GM12878 (cell line): ENCODE results near the gene CAMK2B. TPM values are rescaled to one million over a fixed set of nuclear protein-coding genes. Genes with fewer than 3 reads are reported as not detected.

Source experiments
- ATAC-seq: fragments of 200-7000 bp; cut with Tn5 transposase; 3 replicates; pipeline ENCODE4 v1.9.1; 2020; ENCODE audit warnings: mild to moderate bottlenecking, moderate library complexity
- BruUV-seq: library from RNA; stranded (reverse); fragments of 400-500 nt; replicated peaks from 2 replicates; lab custom pipeline; 2021; lab: Mats Ljungman, UMichigan
- CTCF ChIA-PET: fragments of 300-600 bp; sonication (Branson Sonifier 250); formaldehyde crosslinking; extraction: SDS; loops from one replicate; lab custom pipeline; 2021; ENCODE audit warnings: inconsistent platforms; lab: Yijun Ruan, JAX
- POLR2A ChIA-PET: fragments of 350-600 bp; formaldehyde crosslinking; extraction: SDS; loops from one replicate; lab custom pipeline; 2021; ENCODE audit warnings: inconsistent platforms; lab: Charles Lee
- RAD21 ChIA-PET: fragments of 300-600 bp; sonication (Branson Sonifier 250); formaldehyde crosslinking; loops from one replicate; lab custom pipeline; 2023; ENCODE audit warnings: antibody characterized with exemption; ENCODE audit not compliant: unreplicated experiment; lab: Charles Lee
- SMC1A ChIA-PET: fragments of 300-600 bp; sonication (Branson Sonifier 250); formaldehyde crosslinking; loops from one replicate; lab custom pipeline; 2023; ENCODE audit not compliant: unreplicated experiment, uncharacterized antibody; lab: Charles Lee
- DNase-seq: peaks from one replicate; pipeline ENCODE4 v3.0.0-alpha.2; 2011; ENCODE audit warnings: low read depth, low spot score
- FAIRE-seq: peaks from 3 replicates; lab custom pipeline; 2011; peaks lifted over from hg19 to GRCh38; lab: Jason Lieb, UNC
- H2AFZ ChIP-seq: 2 replicates; pipeline ENCODE4 v1.6.0; 2011; ENCODE audit warnings: low read depth, low read length, control low read depth; ENCODE audit not compliant: control insufficient read depth
- H3K27ac ChIP-seq: 2 replicates; pipeline ENCODE4 v1.5.1; 2011; ENCODE audit warnings: control low read depth; ENCODE audit not compliant: control insufficient read depth, insufficient read depth
- H3K27me3 ChIP-seq, 2 experiments: replicated peaks in 1 of 2; 2 replicates each; pipeline versions ENCODE4 v1.6.0 to v1.6.1; 2011; ENCODE audit warnings: low read length in 1 of 2; ENCODE audit not compliant: control insufficient read depth in 2 of 2, insufficient read depth in 2 of 2
- H3K36me3 ChIP-seq, 2 experiments: 2 replicates each; pipeline ENCODE4 v1.5.1; 2011; ENCODE audit warnings: low read length in 1 of 2; ENCODE audit not compliant: control insufficient read depth in 2 of 2, insufficient read depth in 2 of 2
- H3K4me1 ChIP-seq: 2 replicates; pipeline ENCODE4 v1.6.1; 2011; ENCODE audit warnings: mild to moderate bottlenecking, low read length, moderate library complexity, mixed read lengths; ENCODE audit not compliant: control insufficient read depth, insufficient read depth
- H3K4me2 ChIP-seq: 2 replicates; pipeline ENCODE4 v1.6.0; 2011; ENCODE audit warnings: control low read depth; ENCODE audit not compliant: control insufficient read depth, insufficient read depth
- H3K4me3 ChIP-seq: fragments of 200-600 bp; sonication (generic); 2 replicates; pipeline ENCODE4 v1.5.1; 2016
- H3K79me2 ChIP-seq: 2 replicates; pipeline ENCODE4 v1.6.0; 2011; ENCODE audit warnings: low read length; ENCODE audit not compliant: control insufficient read depth, insufficient read depth
- H3K9ac ChIP-seq: 2 replicates; pipeline ENCODE4 v1.8.0; 2011; ENCODE audit warnings: low read length, control low read depth, mixed read lengths; ENCODE audit not compliant: control insufficient read depth, insufficient read depth
- H3K9me3 ChIP-seq: replicated peaks from 3 replicates; pipeline ENCODE4 v1.5.1; 2011; ENCODE audit warnings: mild to moderate bottlenecking, low read length; ENCODE audit not compliant: control insufficient read depth, insufficient read depth
- H4K20me1 ChIP-seq: 2 replicates; pipeline ENCODE4 v1.6.0; 2011; ENCODE audit not compliant: control insufficient read depth, insufficient read depth
- BHLHE40 ChIP-seq, 2 experiments: fragments of 450-650 bp in 1 of 2; IDR thresholded peaks; 2 replicates each; pipeline ENCODE4 v1.6.1; 2011 to 2017; ENCODE audit warnings: low read depth in 2 of 2, borderline replicate concordance in 1 of 2, improper control_type of control experiment in 1 of 2, low read length in 1 of 2, mild to moderate bottlenecking in 1 of 2
- BRCA1 ChIP-seq: IDR thresholded peaks from 2 replicates; pipeline ENCODE4 v1.6.1; 2011; ENCODE audit warnings: low read depth, low read length, improper control_type of control experiment
- CEBPB ChIP-seq, 2 experiments: fragments of 150-350 bp in 1 of 2; IDR thresholded peaks; 2 replicates each; pipeline ENCODE4 v1.6.1; 2012 to 2014; ENCODE audit warnings: low read depth in 2 of 2, low read length in 2 of 2, borderline replicate concordance in 1 of 2, inconsistent platforms in 1 of 2
- CEBPZ ChIP-seq: fragments of 150-350 bp; IDR thresholded peaks from 2 replicates; pipeline ENCODE4 v1.6.1; 2016; ENCODE audit warnings: low read depth, low read length
- CREB1 ChIP-seq: IDR thresholded peaks from 2 replicates; pipeline ENCODE4 v1.6.1; 2012; ENCODE audit warnings: low read depth, mild to moderate bottlenecking, inconsistent platforms
- ESRRA ChIP-seq: IDR thresholded peaks from 2 replicates; pipeline ENCODE4 v1.6.1; 2012; ENCODE audit warnings: mild to moderate bottlenecking, low read length, improper control_type of control experiment
- IKZF2 ChIP-seq, 2 experiments: fragments of 450-650 bp; IDR thresholded peaks; 2 replicates each; pipeline ENCODE4 v1.6.1; 2017; ENCODE audit warnings: mild to moderate bottlenecking in 2 of 2, moderate library complexity in 2 of 2
- MTA3 ChIP-seq: IDR thresholded peaks from 2 replicates; pipeline ENCODE4 v1.6.1; 2012; ENCODE audit warnings: low read length, inconsistent platforms, borderline replicate concordance
- POLR2AphosphoS5 ChIP-seq: IDR thresholded peaks from 2 replicates; pipeline ENCODE4 v1.6.1; 2011; ENCODE audit warnings: mild to moderate bottlenecking, low read length, inconsistent platforms
- RFX5 ChIP-seq: IDR thresholded peaks from 2 replicates; pipeline ENCODE4 v1.6.1; 2011; ENCODE audit warnings: low read depth, low read length, improper control_type of control experiment
- TCF12 ChIP-seq: IDR thresholded peaks from 2 replicates; pipeline ENCODE4 v1.6.1; 2011; ENCODE audit warnings: low read depth, mild to moderate bottlenecking, low read length
- ZNF217 ChIP-seq: fragments of 450-650 bp; IDR thresholded peaks from 2 replicates; pipeline ENCODE4 v1.6.1; 2017; ENCODE audit warnings: antibody characterized with exemption, mild to moderate bottlenecking
- ZNF274 ChIP-seq: IDR thresholded peaks from one replicate; pipeline ENCODE4 v1.8.0; 2011; ENCODE audit not compliant: insufficient read length, insufficient read depth
- WGBS: methylation state at CpG from one replicate; pipeline ENCODE4 v1.1.6; 2016; ENCODE audit warnings: low lambda C conversion rate; ENCODE audit not compliant: insufficient replicate concordance, insufficient coverage; ENCODE audit errors: missing lambda C conversion rate; 5-methylcytosine and 5-hydroxymethylcytosine counted together
- in situ Hi-C: fragments of 300-500 bp; cut with MboI; formaldehyde crosslinking; loops from 9 replicates; pipeline ENCODE4 v1.14.3; 2018; ENCODE audit warnings: mixed read lengths
- intact Hi-C: fragments of 100-400 bp; cut with micrococcal nuclease; formaldehyde crosslinking; loops from one replicate; pipeline ENCODE4 v1.14.2; 2022; ENCODE audit not compliant: unreplicated experiment
- polyA plus RNA-seq, 11 experiments: library from polyadenylated mRNA; depleted of rRNA in 4 of 11; unstranded in 6 of 11; stranded (reverse) in 5 of 11; fragments of >200 nt; fragmentation: Nextera tagmentation in 4 of 11; fragmentation: Illumina TruSeq in 1 of 11; extraction: Ambion mirVana in 4 of 11; extraction: Trizol in 1 of 11; gene quantifications; 1 replicate in 1 of 11; 2 replicates in 10 of 11; pipeline versions ENCODE4 v1.2.1 to v1.2.3, GENCODE V29; 2011 to 2016; ENCODE audit warnings: inconsistent platforms in 2 of 11, missing spikeins in 2 of 11, low read depth in 1 of 11
- total RNA-seq, 4 experiments: library from RNA; depleted of rRNA in 3 of 4; stranded (reverse); fragments of >200 nt in 3 of 4; fragmentation: Illumina TruSeq in 1 of 4; extraction: Trizol in 1 of 4; gene quantifications; 2 replicates each; pipeline versions ENCODE4 v1.2.1 to v1.2.3, GENCODE V29; 2013 to 2021
- TF ChIP-seq, protein P1 (sequence below): IDR thresholded peaks from 2 replicates; pipeline ENCODE4 v1.6.1; 2012; ENCODE audit warnings: improper control_type of control experiment, low read depth, low read length; ENCODE audit not compliant: insufficient replicate concordance

Gene CAMK2B
- total and polyA plus RNA-seq, 10 of the 15 experiments (the other 5 are each of a cell fraction or from before 2014, with no cell fraction given): 0.06 to 0.23 (median 0.11) TPM; not detected in 5

DNA sequence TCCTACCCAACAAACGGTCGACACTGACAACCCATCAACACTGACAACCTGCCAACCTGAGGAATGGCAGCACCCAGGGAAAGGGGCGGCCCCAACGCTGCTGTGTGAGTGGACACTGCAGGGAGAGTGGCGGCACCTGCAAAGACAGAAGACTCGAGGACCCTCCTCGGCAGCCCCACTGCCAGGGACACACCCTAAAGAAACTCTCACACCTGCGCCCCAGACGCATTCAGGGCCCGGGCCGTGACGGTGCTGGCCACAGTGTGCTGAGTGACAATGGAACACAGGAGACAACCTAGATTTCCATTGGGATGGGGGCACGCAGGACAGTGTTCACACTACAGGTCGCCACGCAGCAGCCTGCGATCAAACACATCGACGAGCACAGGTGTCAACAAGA is 3.6 kb downstream of the CAMK2B start:
- in situ Hi-C loops: no loop called here
- RAD21 ChIA-PET: no interaction called here
- no peak overlapping the region for H3K9ac ChIP-seq
- SMC1A ChIA-PET: no interaction called here
- H3K4me1 ChIP-seq: no peaks in the 10 kb centered on the region
- H3K36me3 ChIP-seq: no peaks in the 10 kb centered on the region
- no peak for ATAC-seq
- intact Hi-C loops: no loop called here
- H3K4me2 ChIP-seq: no peak overlapping the region
- H3K4me3 ChIP-seq: no peak overlapping the region
- no peaks in the 10 kb centered on the region for H4K20me1 ChIP-seq
- DNase-seq: no peak
- FAIRE-seq: no peak
- H3K79me2 ChIP-seq: no peaks in the 10 kb centered on the region
- CTCF ChIA-PET: interaction anchor here (1.3 kb wide), 1 partner anchor 80 kb away, joined by 4 read pairs; no protein-coding TSS in a partner anchor
- BruUV-seq: no TSS peak
- no peak overlapping the region for H3K27ac ChIP-seq
- H3K9me3 ChIP-seq: no peaks in the 10 kb centered on the region
- H3K27me3 ChIP-seq: peaks cover 3 to 5% of the 10 kb centered on the region in 2 experiments; a peak in 3 of 4 replicates
- WGBS: 52% methylated on average over 18 of the region's 18 CpGs
- no peak overlapping the region for H2AFZ ChIP-seq
- POLR2A ChIA-PET: no interaction called here
- TF ChIP-seq CREB1 (no peak), CEBPZ (no peak), ZNF274 (no peak), POLR2AphosphoS5 (no peak), IKZF2 (IDR thresholded peaks at IDR 0.05) (no peak), ZNF217 (no peak), TCF12 (no peak), BHLHE40 (IDR thresholded peaks at IDR 0.05; ENCODE audit: borderline replicate concordance in 1 of 2, low read depth in 2 of 2, low read length in 1 of 2) (no peak), MTA3 (no peak), BRCA1 (no peak), RFX5 (no peak), ESRRA (no peak), CEBPB (IDR thresholded peaks at IDR 0.05; ENCODE audit: borderline replicate concordance in 1 of 2, low read depth in 2 of 2, low read length in 2 of 2) (no peak)
- TF ChIP-seq, protein P1, sequence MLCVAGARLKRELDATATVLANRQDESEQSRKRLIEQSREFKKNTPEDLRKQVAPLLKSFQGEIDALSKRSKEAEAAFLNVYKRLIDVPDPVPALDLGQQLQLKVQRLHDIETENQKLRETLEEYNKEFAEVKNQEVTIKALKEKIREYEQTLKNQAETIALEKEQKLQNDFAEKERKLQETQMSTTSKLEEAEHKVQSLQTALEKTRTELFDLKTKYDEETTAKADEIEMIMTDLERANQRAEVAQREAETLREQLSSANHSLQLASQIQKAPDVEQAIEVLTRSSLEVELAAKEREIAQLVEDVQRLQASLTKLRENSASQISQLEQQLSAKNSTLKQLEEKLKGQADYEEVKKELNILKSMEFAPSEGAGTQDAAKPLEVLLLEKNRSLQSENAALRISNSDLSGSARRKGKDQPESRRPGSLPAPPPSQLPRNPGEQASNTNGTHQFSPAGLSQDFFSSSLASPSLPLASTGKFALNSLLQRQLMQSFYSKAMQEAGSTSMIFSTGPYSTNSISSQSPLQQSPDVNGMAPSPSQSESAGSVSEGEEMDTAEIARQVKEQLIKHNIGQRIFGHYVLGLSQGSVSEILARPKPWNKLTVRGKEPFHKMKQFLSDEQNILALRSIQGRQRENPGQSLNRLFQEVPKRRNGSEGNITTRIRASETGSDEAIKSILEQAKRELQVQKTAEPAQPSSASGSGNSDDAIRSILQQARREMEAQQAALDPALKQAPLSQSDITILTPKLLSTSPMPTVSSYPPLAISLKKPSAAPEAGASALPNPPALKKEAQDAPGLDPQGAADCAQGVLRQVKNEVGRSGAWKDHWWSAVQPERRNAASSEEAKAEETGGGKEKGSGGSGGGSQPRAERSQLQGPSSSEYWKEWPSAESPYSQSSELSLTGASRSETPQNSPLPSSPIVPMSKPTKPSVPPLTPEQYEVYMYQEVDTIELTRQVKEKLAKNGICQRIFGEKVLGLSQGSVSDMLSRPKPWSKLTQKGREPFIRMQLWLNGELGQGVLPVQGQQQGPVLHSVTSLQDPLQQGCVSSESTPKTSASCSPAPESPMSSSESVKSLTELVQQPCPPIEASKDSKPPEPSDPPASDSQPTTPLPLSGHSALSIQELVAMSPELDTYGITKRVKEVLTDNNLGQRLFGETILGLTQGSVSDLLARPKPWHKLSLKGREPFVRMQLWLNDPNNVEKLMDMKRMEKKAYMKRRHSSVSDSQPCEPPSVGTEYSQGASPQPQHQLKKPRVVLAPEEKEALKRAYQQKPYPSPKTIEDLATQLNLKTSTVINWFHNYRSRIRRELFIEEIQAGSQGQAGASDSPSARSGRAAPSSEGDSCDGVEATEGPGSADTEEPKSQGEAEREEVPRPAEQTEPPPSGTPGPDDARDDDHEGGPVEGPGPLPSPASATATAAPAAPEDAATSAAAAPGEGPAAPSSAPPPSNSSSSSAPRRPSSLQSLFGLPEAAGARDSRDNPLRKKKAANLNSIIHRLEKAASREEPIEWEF: no peak
